ENCODE results near the gene NCAM1.

NCAM1 gene

GRCh38 chr11:112932593-112932992 lies 28.6 kb upstream of the NCAM1 start:
- H3K4me3 ChIP-seq (replicated peaks; ENCODE audit: low read depth, low read length) = no peak overlapping the region
- TF ChIP-seq CTCF (IDR thresholded peaks at IDR 0.05; ENCODE audit: low read length, missing control alignments) = no peak
- DNase-seq (ENCODE audit: low read depth) = no peak

GRCh38 chr11:112933970-112934369 lies 27.2 kb upstream of the NCAM1 start:
- DNase-seq (ENCODE audit: low read depth) = no peak
- no peak overlapping the region for H3K4me3 ChIP-seq (replicated peaks; ENCODE audit: low read depth, low read length)
- TF ChIP-seq CTCF (IDR thresholded peaks at IDR 0.05; ENCODE audit: low read length, missing control alignments) = no peak

- H3K4me3 ChIP-seq (replicated peaks; ENCODE audit: low read depth, low read length) = no peak overlapping the region
- no peak for DNase-seq (ENCODE audit: low read depth)
- TF ChIP-seq CTCF (IDR thresholded peaks at IDR 0.05; ENCODE audit: low read length, missing control alignments) = no peak
These were observed 20.1 kb upstream of the NCAM1 start for GRCh38 chr11:112941104-112941503.

- no peak for DNase-seq (ENCODE audit: low read depth)
- TF ChIP-seq CTCF (IDR thresholded peaks at IDR 0.05; ENCODE audit: low read length, missing control alignments) = no peak
- H3K4me3 ChIP-seq (replicated peaks; ENCODE audit: low read depth, low read length) = no peak overlapping the region
These were observed 18.1 kb upstream of the NCAM1 start for GRCh38 chr11:112942966-112943643.

GRCh38 chr11:112946866-112947265 lies 14.4 kb upstream of the NCAM1 start:
- TF ChIP-seq CTCF (IDR thresholded peaks at IDR 0.05; ENCODE audit: low read length, missing control alignments) = no peak
- H3K4me3 ChIP-seq (replicated peaks; ENCODE audit: low read depth, low read length) = no peak overlapping the region
- no peak for DNase-seq (ENCODE audit: low read depth)

GRCh38 chr11:112949781-112950575 lies 11.2 kb upstream of the NCAM1 start:
- no peak for TF ChIP-seq CTCF (IDR thresholded peaks at IDR 0.05; ENCODE audit: low read length, missing control alignments)
- H3K4me3 ChIP-seq (replicated peaks; ENCODE audit: low read depth, low read length) = no peak overlapping the region
- DNase-seq (ENCODE audit: low read depth) = no peak
